GM12875 (cell line): ENCODE data around the gene PITPNM2.

Experiments
- H3K4me3 ChIP-seq: one replicate; pipeline ENCODE4 v1.5.1; 2011; ENCODE audit warnings: low read depth, low read length, control low read depth
- CTCF ChIP-seq: IDR thresholded peaks from 2 replicates; pipeline ENCODE4 v1.5.1; 2011; ENCODE audit warnings: low read depth, mild to moderate bottlenecking, control low read depth, inconsistent platforms, low read length, moderate library complexity, borderline replicate concordance; ENCODE audit not compliant: insufficient read depth

PITPNM2 gene

GRCh38 chr12:123139926-123140675, 10.8 kb downstream of the PITPNM2 start:
- H3K4me3 ChIP-seq: no peak overlapping the region
- no peak for TF ChIP-seq CTCF

- H3K4me3 ChIP-seq: no peak overlapping the region
- no peak for TF ChIP-seq CTCF
These were observed 15.2 kb downstream of the PITPNM2 start for GRCh38 chr12:123135688-123136087.

- no peak for TF ChIP-seq CTCF
- no peak overlapping the region for H3K4me3 ChIP-seq
These were observed 16.1 kb downstream of the PITPNM2 start for GRCh38 chr12:123134826-123135225.

- no peak for TF ChIP-seq CTCF
These were observed 16.6 kb downstream of the PITPNM2 start for GRCh38 chr12:123134271-123134671.

GRCh38 chr12:123133701-123134100, 17.2 kb downstream of the PITPNM2 start:
- no peak for TF ChIP-seq CTCF
- no peak overlapping the region for H3K4me3 ChIP-seq

More at GRCh38 chr12:123134271-123134671, 16.6 kb downstream of the PITPNM2 start:
- H3K4me3 ChIP-seq: no peak overlapping the region

GRCh38 chr12:123132951-123133619, 17.8 kb downstream of the PITPNM2 start:
- H3K4me3 ChIP-seq: no peak overlapping the region
- TF ChIP-seq CTCF: no peak
